Stimulated activated CD4-positive, alpha-beta T cell treated with anti-CD3 and anti-CD28 coated beads, Interleukin-4, amount 100 ng/mL, for 1 hour (primary cell): ENCODE results near the gene BMAL1.

Experiments
- DNase-seq: peaks from one replicate; pipeline ENCODE4 v3.0.0-alpha.2; 2020

BMAL1 gene

DNA sequence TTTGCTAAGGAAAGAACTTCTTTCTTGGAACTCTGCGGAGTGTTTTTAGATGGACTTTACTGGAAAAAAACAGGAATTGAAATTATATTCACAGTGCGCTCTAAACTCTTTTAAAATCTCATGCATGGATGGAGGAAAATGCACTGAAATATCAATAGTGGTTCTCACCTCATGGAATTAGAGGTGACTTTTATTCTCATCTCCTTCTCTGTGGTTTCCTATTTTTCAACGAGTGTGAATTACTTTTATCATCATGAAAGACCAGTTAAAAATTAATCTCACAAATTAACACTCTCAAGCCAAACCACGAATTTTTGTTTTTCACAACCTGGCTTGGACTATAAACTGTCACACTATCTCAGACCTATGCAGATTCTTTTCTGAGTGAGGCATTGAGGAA is 16.6 kb downstream of the BMAL1 start:
- DNase-seq, result no peak

DNA sequence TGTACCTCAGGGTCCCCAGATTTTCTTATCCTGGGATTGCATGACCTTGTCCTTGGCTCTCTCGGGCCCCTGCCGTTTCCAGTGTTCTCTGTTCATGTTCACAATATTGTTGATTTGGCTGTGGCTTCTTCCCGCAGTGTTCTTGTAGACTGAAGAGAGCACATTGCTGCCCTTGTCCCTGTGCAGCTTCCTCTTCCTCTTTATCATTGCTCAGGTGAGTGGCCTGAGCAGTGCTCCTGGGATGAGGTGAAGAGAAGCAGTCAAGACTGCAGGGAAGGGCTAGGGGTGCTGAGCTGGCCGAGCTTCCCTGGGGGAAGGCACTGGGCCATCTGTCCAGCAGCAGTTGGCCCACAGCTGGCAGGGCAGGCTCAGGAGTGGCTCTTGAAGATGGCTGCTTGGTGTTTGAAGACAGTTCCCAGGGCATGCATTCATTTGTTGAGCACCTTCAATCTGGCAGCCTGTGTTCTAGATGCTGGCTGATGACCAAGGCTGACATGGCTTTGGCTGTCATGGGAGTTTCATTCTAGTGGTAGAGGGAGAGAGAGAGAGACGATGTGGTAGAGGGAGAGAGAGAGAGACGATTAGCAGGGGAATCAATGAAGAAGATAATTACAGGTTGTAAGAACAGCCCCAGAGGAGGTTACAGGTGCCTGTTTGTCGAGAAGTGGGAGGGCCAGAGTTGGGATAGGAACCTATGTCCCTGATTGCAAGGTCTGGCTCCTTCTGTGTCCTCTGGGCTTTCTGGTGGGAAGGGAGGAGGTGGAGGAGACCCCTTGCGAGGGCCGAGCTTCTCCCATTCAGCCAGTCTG is 17.4 kb downstream of the BMAL1 start:
- no peak for DNase-seq

DNA sequence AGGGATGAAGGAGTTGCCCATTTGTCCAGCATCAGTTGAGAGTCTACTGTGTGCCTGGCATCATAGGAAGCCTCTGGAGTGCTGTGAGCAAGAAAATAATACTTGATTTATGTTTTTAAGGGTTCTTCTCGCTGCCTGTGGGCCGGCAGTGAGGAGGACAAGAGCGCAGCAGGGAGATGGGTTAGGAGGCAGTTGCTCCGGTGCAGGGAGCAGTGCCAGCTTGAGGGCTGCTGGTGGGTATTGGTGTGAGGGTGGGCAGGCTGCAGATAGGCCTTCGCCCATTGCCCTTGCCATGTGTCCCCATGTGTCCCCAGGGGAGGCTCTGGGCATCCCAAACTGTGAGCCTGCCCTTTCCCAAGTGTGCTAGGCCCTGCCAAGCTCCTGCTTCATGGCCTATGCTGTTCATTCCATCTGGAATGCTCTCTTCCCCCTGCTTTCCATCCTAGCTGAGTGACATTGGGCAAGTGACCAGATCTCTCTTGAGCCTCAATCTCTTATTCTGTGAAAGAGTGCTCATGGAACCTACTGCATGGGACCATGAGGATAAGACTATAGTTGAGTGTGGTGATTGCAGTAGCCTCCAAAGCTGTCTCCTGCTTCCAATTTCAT is 19.8 kb downstream of the BMAL1 start:
- DNase-seq, result no peak

GRCh38 chr11:13297917-13298356 is 20.3 kb downstream of the BMAL1 start:
- DNase-seq, result no peak

- DNase-seq, result no peak
Observed at GRCh38 chr11:13298765-13299164, 21.2 kb downstream of the BMAL1 start.

GRCh38 chr11:13301522-13301921 is 23.9 kb downstream of the BMAL1 start:
- no peak for DNase-seq

GRCh38 chr11:13302420-13302958 is 24.9 kb downstream of the BMAL1 start:
- DNase-seq, result no peak

DNA sequence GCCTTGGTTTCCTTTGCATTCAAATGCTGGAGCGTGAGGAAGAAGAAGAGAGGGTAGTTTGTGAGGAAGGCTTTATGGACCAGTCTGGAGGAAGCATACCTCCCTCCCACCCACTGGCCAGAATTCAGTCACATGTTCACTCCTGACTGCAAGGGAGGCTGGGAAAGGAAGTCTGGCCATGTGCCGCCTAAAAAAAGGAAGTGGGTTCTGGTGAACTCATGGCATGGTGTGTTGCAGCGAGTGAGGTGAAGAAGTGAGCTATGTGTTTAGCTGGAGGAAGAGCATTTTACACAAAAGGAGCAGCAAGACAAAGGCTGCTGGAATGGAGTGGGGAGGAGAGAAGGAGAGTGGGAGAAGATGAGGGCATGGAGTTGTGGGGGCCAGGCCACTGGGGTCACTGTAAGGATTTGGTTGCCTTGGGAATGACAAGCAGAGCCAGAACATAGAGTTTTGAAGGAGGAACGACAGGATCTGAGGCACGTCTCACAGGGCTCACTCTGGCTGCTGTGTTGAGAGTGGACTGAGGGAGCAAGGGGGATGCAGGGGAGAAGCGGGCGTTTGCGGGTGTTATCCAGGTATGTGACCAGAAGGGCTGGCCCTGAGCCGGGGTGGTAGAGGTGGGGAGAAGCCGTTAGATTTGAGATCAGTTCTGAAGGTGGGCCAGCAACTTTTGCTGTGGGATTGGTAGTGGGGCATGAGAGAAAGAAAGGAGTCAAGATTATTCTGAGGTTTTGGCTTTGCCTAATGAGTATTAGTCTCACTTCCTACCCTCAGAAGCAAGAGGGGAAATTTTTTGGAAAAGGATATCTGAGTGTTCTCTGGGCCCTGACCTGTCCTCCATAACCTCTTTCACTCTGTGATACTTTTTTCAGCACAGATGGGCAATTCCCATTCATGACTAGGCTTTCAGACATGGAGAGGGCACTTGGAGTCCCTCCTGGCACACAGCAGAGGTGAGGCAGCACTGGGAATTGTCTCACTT is 26.4 kb downstream of the BMAL1 start:
- DNase-seq, result no peak

- no peak for DNase-seq
Observed at GRCh38 chr11:13304655-13305335, 27.2 kb downstream of the BMAL1 start.

DNA sequence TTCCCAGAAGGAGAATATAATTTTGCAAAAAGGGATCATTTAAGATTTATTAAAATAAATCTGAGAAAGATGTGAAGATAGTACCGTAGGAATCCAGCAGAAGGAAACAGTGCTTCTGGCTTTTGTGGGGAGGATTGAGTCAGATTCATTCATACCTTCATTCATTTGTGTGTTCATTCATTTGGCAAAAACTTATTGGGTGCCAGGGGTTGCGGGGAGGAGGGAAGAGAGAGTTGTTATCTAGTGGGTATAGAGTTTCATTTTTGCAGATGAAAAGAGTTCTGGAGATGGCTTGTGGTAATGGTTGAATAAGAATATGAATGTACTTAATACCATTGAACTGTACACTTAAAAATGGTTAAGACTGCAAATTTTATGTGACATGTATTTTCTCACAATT is 31.1 kb downstream of the BMAL1 start:
- DNase-seq, result no peak

DNA sequence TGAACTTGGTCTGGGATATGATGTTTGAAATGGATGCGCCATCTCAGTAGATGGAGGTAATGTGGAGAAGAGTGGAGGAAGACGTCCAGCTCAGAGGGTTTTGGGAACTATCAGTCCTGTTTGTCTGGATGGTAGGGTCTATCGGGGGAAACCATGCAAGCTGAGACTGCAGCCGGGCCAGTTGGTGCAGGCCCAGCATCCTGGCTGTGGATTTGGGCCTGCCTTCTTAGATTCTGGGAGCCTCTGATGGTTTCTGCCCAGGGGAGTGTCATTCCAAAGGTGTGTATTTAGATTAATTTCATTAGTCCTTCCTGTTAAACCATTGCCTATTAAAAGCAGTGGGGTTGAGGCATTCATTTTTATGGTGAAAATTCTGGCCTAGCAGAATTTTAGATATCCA is 31.6 kb downstream of the BMAL1 start:
- DNase-seq, result no peak

GRCh38 chr11:13310443-13310842 is 32.9 kb downstream of the BMAL1 start:
- no peak for DNase-seq

- no peak for DNase-seq
Observed at GRCh38 chr11:13311570-13311969, 34.0 kb downstream of the BMAL1 start.

DNA sequence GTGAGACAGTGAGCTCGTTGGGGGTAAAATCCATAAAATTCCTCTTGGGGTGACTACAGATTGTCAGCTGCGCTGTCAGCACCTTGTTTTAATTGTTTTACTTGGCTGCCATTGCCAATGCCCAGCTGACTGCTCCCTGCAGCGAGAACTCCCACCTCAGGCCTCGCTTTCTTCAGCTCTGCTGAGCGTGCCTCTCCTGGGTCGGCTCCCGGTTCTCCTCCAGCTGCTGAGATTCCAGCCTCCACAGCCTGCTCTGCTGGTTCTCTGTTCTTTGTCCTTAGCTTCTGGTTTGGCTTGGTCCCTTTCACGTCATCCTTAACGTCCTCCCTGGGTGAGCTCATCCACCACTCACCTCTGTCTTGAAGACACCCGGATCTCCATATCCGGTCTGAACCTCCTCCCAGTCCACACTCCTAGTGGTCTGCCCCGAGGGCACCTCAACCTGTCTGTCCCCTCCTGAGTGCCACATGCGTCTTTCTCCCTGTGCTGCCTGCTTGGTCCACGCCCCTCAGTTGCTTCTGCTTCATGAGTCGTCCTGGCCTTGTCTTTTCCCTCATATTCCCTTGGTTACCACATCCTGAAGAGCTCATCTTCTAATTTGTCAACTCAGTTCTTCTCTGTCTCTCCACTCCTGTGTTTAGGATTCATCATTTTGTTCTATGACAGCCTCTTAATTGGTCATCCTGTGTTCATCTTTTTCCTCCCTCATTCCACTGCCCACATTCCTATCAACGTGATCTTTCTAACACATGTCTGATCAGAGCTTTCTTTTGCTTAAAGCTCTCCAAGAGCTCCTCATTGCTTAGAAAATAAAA is 35.6 kb downstream of the BMAL1 start:
- DNase-seq, result no peak

DNA sequence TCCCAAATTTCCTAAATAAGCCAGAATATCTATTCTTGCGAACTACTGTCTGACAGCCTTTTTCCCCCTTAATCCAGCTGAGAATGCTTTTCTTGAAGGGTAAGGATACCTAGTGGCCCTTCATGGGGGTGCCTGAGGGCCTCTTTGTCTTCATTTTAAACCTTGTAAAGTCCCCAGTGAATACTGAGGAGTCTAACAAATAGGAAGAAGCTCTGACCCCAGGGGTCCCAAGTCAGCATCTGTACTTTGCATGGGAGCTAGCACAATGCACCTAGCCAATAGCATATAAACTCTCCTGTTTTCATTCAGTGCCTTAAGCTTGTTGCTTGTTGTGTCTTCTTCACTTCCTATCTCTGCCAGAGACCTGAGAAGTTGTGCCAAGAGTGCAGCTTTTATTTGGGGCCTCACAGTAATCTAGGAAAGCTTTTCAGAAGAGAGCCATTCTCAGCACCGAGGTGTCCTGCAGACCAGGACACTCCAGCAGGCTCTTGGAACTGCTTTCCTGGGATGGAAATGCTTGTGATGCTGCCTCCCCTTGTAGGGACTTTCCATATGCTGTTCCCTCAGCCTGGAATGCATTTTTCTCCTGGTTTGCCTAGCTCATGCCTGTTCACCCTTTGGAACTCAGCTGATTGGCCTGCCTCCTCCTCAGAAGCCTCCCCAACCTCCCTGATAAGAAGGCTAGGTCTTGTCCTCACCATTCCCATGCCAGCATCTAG is 37.2 kb downstream of the BMAL1 start:
- no peak for DNase-seq

DNA sequence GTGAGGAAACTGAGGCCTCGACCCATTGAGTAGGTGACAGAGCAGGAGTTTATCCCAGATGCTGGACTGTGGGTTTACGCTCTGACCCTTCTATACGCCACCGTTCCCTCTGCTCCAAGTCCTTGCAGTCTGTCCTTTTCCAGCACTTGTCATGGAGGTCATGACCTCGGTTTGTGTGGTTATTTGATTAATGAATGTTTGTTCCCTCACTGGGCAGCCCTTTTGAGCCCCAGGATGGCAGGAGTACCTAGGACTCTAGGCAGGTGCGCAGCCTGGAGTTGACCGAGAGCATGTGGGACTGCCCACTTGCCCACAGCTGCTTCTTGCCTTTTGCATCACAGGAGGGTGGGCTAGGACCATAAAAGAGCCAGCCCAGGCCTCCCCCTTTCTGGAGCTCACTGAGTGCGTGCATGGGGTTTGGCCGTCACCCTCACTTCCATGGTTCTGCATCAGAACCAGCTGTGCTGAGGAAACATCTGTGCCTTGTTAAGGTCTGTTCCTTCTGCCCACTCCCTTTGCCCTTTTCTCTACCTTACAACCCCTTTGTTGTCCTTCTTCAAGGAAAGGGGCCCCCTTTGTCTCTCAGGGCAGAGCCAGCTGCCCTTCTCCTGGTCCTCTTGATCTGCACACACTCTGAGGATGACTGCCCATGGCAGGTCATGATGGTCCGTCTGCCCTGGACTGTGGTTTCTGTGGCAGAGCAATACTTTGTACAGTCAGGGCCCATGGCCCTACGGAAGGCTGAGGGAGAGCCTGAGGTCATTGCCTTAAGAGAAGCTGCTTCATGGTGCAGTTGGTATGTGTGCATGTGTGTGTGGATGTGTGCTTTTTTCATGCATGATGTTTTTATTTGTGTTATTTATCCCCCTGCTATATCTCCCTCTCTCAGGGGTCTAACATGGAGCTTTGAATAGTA is 38.2 kb downstream of the BMAL1 start:
- no peak for DNase-seq

DNA sequence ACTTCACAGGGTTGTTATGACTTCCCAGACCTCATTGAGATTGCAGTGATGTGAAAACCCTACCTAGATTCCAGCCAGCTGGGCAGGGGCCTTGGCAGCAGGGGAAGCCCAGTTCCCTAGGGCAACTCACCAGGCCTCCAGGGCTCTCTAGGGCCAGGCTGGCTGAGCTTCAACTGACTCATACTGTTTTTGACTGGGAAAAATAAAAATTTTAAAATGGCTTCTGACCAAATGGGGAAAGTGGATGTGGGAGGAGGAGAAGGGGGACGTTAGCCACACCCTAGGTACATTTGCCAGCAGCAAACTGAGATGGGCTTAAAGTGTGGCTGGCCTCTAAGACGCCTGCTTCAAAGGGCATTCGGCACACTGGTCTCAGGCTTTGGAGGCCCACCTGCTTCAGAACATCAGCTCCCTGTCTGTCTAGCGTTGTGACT is 39.0 kb downstream of the BMAL1 start:
- DNase-seq, result no peak

DNA sequence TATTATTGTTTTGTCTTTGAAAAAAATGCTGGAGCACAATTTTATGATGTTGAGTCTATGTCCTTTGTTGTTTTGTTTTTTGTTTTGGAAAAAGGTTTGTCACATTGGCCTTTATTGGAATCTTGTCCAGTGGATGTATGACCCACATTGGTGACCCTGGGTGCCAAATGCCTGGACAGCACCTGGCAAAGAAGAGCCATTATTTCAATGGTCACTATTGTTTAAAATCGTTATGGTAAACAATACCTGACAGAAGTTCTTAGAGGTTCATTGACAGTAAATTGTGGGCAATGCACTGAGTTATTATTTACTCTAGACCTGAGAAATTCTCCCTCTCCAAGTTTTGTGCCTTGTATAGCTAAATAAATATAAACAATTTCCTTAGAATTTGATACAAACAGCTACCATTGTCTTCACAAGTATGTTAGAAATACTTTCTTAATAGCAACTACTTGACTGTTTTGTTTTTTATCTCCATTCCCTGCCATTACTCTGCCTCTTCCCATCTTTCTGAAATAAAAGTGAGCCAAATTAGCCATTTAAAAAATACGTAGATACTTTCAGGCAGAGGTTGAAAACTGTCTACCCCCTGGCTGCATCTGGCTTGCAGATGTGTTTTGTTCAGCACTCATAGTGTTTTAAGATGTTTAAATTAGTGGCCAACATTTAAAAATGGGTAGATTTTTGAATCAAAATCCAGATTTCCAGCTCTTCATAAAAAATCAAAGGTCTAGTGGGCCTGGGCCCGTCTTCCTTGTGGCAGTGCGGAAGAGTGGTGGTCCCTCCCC is 39.9 kb downstream of the BMAL1 start:
- no peak for DNase-seq
